Measurements from ENCODE around the gene MLLT3. TPM values are rescaled to one million over a fixed set of nuclear protein-coding genes. Genes with fewer than 3 reads are reported as not detected.
"Not testable (repeated sequence)": the region's sequence is repeated elsewhere in the genome, so short reads cannot be mapped to it uniquely, and the experiment has no call there.

MLLT3 gene
- total and polyA plus RNA-seq, 8 donors, result 1.8 to 10.3 (median 4.2) TPM

DNA sequence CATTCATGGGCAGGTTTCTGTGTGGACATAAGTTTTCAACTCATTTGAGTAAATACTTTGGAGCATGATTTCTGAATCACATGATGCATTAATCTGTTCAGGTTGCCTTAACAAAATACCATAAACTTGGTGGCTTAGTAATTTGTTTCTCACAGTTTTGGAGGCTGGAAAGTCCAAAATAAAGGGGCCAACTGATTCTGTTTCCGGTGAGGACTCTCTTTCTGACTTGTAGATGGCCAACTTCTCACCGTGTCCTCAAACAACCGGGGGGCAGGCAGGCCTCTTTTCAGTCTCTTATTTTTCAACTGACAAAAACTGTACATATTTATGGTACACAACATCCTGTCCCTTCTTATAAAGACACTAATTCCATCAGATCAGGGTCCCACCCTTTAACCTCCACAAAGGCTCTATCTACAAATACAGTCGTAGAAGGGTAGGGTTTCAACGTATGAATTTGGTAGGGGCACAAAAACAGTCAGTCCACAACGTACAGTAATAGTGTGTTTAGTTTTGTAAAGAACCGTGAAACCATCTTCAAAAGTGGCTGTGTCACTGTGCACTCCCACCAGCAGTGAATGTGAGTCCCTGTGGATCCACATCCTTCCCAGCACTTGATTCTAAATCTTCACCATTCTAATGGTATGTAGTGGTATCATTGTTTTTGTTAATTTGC, 37.2 kb downstream of the MLLT3 start:
- TF ChIP-seq, protein P1, sequence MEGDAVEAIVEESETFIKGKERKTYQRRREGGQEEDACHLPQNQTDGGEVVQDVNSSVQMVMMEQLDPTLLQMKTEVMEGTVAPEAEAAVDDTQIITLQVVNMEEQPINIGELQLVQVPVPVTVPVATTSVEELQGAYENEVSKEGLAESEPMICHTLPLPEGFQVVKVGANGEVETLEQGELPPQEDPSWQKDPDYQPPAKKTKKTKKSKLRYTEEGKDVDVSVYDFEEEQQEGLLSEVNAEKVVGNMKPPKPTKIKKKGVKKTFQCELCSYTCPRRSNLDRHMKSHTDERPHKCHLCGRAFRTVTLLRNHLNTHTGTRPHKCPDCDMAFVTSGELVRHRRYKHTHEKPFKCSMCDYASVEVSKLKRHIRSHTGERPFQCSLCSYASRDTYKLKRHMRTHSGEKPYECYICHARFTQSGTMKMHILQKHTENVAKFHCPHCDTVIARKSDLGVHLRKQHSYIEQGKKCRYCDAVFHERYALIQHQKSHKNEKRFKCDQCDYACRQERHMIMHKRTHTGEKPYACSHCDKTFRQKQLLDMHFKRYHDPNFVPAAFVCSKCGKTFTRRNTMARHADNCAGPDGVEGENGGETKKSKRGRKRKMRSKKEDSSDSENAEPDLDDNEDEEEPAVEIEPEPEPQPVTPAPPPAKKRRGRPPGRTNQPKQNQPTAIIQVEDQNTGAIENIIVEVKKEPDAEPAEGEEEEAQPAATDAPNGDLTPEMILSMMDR (IDR thresholded peaks at IDR 0.05), result no peak
- Histone ChIP-seq H3K27ac (no peak overlapping the region), H3K36me3 (no peaks in the 10 kb centered on the region), H3K9me3 (no peaks in the 10 kb centered on the region), H3K27me3 (no peaks in the 10 kb centered on the region), H3K4me3 (no peak overlapping the region), H3K4me1 (no peaks in the 10 kb centered on the region)
- intact Hi-C loops (cut with DNase I), result no loop called here
- DNase-seq, result no peak
- FAIRE-seq, result no peak
- 89 to 91% methylated on average over 7 of the region's 7 CpGs for WGBS, 2 donors
- no peak for ATAC-seq

DNA sequence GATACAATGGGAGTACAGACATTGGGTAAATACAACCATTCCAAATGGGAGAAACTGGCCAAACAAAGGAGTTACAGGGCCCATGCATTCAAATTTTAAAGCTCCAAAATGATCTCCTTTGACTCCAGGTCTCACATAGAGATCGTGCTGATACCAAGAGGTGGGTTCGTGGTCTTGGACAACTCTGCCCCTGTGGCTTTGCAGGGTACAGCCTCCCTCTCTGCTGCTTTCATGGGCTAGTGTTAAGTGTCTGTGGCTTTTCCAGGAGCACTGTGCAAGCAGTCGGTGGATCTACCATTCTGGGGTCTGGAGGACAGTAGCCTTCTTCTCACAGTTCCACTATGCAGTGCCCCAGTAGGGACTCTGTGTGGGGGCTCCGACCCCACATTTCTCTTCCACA, 39.2 kb downstream of the MLLT3 start:
- DNase-seq; H3K27me3 ChIP-seq; intact Hi-C loops (cut with DNase I); H3K36me3 ChIP-seq; H3K4me3 ChIP-seq; H3K9me3 ChIP-seq; FAIRE-seq; H3K27ac ChIP-seq; ATAC-seq; H3K4me1 ChIP-seq: not testable (repeated sequence)
- WGBS, 2 donors, result 88 to 96% methylated on average over 4 of the region's 4 CpGs

DNA sequence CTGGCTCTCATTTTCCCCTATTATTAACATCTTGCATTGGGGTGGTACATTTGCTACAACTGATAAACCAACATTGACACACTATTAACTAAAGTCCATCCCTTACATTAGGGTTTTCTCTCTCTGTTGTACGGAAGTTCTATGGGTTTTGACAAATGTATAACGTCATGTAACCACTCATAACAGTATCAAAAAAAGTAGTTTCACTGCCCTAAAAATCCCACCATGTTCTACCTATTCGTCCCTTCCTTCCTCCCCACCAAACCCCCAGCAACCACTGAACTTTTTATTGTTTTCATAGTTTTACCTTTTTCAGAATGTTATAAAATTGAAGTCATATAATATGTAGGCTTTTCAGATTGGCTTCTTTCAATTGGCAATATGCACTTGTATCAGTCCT, 40.1 kb downstream of the MLLT3 start:
- H3K27me3 ChIP-seq, result no peaks in the 10 kb centered on the region
- DNase-seq (no peak), FAIRE-seq (no peak), ATAC-seq (no peak)
- intact Hi-C loops (cut with DNase I), result no loop called here
- TF ChIP-seq, protein P1 (IDR thresholded peaks at IDR 0.05), result no peak
- WGBS, 2 donors, result 84 to 86% methylated on average over 3 of the region's 3 CpGs
- no peak overlapping the region for H3K27ac ChIP-seq
- H3K4me3 ChIP-seq, result no peak overlapping the region
- H3K9me3 ChIP-seq, result no peaks in the 10 kb centered on the region
- no peaks in the 10 kb centered on the region for H3K4me1 ChIP-seq
- H3K36me3 ChIP-seq, result no peaks in the 10 kb centered on the region

DNA sequence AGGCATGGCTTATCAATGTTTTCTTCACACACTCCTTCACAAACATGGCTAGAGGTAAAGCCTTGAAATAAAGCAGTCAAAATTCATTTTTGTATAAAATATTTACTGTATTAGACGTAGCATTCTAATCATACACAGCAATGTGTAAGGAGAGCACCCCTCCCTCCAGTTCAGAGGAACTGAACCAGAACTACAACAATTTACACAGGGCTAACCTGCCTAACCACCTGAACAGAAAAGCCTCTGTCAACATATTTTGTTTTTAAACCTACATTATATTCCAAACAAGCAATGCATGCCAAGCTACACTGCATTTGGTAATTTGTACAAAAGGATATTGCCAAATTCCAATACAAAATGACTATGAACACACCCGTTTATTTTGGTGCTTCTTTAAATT, 41.6 kb downstream of the MLLT3 start:
- no peak for ATAC-seq
- Histone ChIP-seq H3K4me1 (no peaks in the 10 kb centered on the region), H3K4me3 (no peak overlapping the region), H3K36me3 (no peaks in the 10 kb centered on the region), H3K9me3 (no peaks in the 10 kb centered on the region), H3K27ac (no peak overlapping the region), H3K27me3 (no peaks in the 10 kb centered on the region)
- DNase-seq, result no peak
- WGBS, 2 donors, result 47 to 49% methylated on average over 2 of the region's 2 CpGs
- intact Hi-C loops (cut with DNase I), result no loop called here
- FAIRE-seq, result no peak
- TF ChIP-seq, protein P1 (IDR thresholded peaks at IDR 0.05), result no peak

DNA sequence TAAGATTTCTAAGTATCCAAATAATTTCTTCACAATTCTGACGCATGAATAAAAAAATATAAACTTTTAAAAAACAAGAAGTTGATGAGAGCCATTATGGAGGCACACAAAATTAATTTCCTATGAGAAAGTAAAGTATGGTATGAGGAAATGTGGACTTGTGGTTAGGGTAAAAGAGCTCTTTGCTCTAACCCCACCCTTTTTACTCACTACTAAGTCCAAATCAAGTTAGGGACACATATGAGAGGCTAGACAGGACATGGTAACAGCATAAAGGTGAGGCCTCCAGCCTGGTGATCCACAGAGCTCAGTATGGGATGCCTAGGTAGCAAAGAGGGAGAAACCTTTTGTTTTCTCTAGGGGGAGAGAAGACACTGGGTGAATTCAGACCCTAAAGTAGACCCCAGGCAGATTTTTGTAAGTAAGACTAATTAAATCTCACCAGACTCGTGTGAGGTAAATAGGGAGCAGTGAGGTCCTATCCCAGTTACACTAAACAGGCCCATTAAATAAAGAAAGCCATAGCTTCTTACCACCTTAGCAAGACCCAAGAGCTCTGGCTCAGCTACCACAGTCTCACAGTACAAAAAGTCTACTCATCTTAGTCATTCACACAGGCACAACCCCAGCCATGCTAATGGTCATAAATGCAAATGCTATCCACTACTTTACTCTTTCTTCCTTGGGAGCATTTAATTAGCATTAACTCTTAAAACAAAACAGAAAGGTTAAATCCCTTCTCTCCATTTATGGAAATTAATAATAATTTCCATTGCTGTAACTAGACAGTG, 42.6 kb downstream of the MLLT3 start:
- Histone ChIP-seq H3K4me1 (no peaks in the 10 kb centered on the region), H3K36me3 (no peaks in the 10 kb centered on the region), H3K27ac (no peak overlapping the region), H3K27me3 (no peaks in the 10 kb centered on the region), H3K4me3 (no peak overlapping the region), H3K9me3 (no peaks in the 10 kb centered on the region)
- WGBS, 2 donors, result 88 to 96% methylated on average over 2 of the region's 2 CpGs
- TF ChIP-seq, protein P1 (IDR thresholded peaks at IDR 0.05), result no peak
- intact Hi-C loops (cut with DNase I), result no loop called here
- ATAC-seq (no peak), FAIRE-seq (no peak), DNase-seq (no peak)

All from pancreas (tissue), 10 donors.